Head of caudate nucleus (tissue), 42 donors: ENCODE results near the gene SPOCK3.
A peak's percentile ranks its signal among the peaks of the same experiment; 100 is the strongest.
"Not testable (repeated sequence)": the region's sequence is repeated elsewhere in the genome, so short reads cannot be mapped to it uniquely, and the experiment has no call there.

Source experiments
- DNase-seq, 42 donors: peaks; one replicate each; pipeline versions ENCODE4 v3.0.0 to v3.0.0-alpha.2; 2020 to 2021; ENCODE audit warnings: mixed read lengths in 7 of 42
- intact Hi-C: fragments of 100-400 bp; cut with DNase I; formaldehyde crosslinking; loops from one replicate; pipeline ENCODE4 v1.15.0; 2022

The SPOCK3 gene

GRCh38 chr4:166989886-166990285 lies 244.4 kb downstream of the SPOCK3 start:
- no peak for DNase-seq
- intact Hi-C loops: no loop called here

DNA sequence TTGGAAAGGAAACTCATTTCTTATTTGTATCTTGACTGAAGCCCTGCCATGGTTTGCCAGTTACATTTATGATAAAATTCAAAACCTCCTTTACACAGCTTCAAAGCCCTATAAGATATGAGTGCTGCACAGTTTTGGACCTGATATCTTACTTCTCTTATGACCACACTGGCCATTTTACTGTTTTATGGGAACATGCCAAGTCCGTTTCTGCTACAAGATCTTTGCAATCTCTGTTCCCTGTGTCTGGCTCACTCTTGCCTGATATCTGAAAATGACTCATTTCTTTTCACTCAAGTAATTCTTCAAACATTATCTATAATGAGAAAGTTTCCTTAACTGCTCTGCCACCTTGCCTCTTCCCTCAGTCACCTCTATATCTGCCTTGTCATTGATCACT lies 247.3 kb downstream of the SPOCK3 start:
- DNase-seq: no peak
- intact Hi-C loops: no loop called here

- DNase-seq: no peak
- intact Hi-C loops: no loop called here
Measured at GRCh38 chr4:166981847-166982246, 252.4 kb downstream of the SPOCK3 start.

DNA sequence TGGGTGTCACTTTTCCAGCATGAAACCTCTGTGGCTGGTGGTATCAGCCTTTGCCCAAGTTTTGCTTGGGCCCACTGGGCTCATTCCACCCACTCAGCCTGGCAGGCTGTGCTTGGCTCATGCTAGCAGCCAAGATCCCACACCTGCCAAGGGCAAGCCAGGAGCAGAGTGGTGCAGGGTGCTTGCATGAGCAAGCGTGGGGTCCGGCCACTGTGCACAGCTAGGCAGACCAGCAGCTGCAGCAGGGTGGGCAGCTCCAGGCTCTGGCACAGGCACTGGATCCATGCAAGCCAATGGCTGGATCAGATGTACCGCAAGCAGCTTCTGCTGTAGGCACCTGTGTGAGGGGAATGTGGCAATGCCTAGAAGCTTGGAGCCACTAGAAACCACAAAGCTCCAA lies 253.9 kb downstream of the SPOCK3 start:
- intact Hi-C loops: no loop called here
- DNase-seq: no peak

DNA sequence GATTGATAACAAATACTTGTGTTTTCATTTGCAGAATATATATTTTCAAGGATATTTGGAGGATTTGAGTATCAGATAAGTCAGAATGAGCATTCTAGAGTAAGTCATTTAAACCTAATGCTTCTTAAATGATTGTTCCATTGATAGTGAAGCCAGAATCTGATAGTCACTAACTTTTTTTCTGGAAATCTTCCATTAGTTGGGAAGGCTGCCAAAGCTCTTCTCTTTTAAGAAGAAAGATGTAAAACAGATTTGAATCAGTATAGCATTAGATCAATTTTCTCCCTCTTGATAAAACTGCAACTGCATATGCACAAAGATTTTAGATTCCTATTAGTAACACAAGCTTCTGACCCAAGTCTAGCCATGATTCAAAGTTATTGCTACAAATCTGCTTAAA lies 256.7 kb downstream of the SPOCK3 start:
- intact Hi-C loops: no loop called here
- DNase-seq: no peak

DNA sequence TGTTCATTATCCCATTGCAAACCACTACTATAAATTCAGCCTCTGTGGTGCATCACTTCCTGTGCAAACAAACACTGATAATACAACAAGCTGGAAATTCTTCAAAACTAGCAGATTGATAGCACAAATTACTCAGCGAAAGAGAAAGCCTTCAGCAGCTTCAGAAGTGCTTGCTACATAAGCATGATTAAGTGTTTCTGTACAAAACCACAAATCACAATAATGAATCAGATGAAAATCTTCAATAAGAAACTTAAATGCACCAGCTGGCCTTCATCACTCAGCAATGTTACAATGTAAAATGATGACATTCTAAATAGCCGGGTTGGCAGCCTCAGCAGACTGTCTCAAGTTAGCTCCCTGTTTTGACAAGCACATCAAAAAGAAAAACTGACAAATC lies 262.2 kb downstream of the SPOCK3 start:
- intact Hi-C loops: no loop called here
- DNase-seq: peak in 2 of 42 donors; percentile 6 to 23

DNA sequence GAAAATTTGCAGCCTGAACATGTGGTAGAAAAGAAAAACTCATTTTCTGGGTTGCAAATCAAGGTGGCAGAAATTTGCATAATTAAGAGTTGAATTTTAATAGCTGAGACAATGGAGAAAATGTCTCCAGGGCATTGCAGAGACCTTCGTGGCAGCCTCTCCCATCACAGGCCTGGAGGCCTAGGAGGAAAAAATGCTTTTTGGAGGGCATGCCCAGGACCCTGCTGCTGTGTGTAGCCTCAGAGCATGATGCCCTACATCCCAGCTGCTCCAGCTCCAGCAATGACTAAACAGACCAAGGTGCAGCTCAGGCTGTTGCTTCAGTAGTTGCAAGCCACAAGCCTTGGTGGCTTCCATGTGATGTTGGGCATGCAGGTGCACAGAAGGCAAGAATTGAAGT lies 266.1 kb downstream of the SPOCK3 start:
- DNase-seq, intact Hi-C loops: not testable (repeated sequence)

DNA sequence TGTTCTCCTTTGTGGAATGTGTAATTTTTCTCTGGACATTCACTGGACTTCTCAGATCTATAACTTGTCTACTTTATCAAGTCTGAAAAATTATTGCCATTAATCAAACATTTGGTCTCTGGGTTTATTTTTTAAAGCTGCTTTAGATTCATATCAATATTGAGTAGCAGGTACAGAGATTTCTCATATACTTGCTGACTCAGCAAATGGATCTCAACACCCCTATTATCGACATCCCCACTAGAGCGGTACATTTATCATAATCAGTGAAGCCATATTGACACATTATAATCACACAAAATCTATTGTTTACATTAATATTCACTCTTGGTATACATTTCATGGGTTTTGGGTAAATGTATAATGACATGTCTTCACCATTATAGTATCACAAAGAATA lies 268.7 kb downstream of the SPOCK3 start:
- no peak for DNase-seq

GRCh38 chr4:166957451-166957850 lies 276.8 kb downstream of the SPOCK3 start:
- DNase-seq: no peak
- intact Hi-C loops: no loop called here

More for the DNA sequence above, 268.7 kb downstream of the SPOCK3 start:
- intact Hi-C loops: no loop called here

DNA sequence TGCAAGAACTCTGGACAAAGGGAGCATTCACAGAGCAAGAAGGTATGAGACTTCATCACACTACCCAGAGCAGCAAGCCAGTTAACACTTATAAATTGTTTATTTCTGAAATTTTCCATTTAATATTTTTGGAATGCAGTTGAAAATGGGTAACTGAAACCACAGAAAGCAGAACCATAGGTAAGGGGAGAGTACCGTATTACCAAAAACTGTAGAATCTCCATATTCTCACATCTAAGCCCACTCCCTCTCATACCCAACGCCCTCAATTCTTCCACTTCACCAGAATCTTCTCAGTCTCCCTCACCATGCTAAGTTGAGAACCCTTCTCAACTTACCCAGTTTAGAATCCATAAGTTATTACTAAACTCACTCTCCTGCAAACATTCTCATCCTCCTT lies 277.8 kb downstream of the SPOCK3 start:
- no peak for DNase-seq
- intact Hi-C loops: no loop called here

DNA sequence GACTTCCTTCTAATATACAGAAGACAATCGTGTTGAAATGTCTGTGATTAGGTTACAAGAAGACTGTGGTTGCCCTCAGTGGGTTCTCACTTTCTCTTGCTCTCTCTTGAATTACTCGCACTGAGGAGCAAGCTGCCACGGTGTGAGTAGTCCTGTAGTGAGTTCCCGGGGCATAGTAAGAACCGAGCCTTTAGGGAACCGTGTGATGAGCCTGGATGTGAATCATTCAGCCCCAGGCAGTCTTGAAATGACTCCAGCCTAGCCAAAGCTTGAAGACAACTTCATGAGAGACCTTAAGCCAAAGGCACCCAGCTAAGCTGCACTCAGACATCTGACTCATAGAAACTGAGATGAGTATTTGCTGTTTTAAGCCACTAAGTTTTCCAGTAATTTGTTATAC lies 292.7 kb downstream of the SPOCK3 start:
- no peak for DNase-seq
- intact Hi-C loops: no loop called here

- DNase-seq: no peak
- intact Hi-C loops: no loop called here
Measured at GRCh38 chr4:166930464-166930863, 303.8 kb downstream of the SPOCK3 start.

GRCh38 chr4:166924424-166924823 lies 309.9 kb downstream of the SPOCK3 start:
- DNase-seq: no peak
- intact Hi-C loops: no loop called here

GRCh38 chr4:166913926-166914325 lies 320.4 kb downstream of the SPOCK3 start:
- intact Hi-C loops: no loop called here
- DNase-seq: no peak

GRCh38 chr4:166903408-166903807 lies 330.9 kb downstream of the SPOCK3 start:
- DNase-seq: no peak
- intact Hi-C loops: no loop called here

DNA sequence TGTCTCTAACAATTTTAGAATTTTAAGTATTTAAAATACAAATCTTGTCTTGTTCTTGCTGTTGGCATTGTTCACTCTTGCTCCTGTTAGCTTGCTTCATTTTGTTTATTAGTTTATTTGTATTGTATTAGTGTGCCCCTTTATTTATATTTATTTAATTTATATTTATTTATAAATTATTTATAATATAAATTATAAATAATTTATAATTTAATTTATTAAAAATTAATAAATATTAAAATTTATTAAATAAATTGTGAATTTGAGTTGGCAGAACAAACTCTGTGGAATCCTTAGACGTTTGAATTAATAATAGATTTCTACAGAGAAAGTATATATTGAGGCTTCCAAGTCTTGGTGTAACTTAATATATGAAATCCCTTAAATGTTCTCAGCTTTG lies 331.4 kb downstream of the SPOCK3 start:
- intact Hi-C loops: no loop called here
- no peak for DNase-seq

- intact Hi-C loops: no loop called here
- DNase-seq: no peak
Measured at GRCh38 chr4:166896254-166896653, 338.0 kb downstream of the SPOCK3 start.

DNA sequence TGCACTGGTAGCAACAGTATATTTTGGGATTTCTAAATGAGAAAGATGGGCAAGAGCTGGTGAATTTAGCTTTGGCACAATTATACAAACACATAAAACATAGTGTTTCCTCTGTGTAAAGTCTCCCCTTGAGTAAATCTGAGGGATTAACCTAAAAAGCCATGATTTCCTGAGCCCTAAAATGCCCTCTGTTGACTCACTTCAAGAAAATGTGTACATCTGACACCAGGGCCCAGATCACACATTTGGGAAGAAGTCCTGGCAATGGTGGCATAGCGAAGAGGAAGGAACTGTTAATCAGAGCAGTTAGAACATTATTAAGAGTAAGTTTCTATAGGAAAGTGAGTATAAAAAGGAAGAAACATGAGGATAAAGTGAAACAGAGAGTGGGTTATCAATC lies 338.5 kb downstream of the SPOCK3 start:
- DNase-seq: no peak
- intact Hi-C loops: no loop called here

DNA sequence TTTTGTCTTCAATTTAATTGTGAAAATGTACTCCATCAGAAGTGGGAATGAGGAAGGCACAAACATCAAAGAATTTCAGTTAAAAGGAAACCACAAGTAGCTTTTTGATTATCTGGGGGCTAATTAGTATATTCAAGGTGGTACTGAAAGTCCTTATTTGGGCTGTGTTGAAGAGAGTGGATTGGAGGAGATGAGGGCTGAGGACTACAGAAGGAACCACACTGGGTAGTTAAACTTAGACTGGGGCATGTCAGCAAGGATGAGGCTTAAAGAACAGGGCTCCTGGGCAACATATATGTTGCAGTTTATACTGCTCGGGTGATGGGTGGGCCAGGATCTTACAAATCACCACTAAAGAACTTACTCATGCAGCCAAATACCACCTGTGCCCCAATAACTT lies 346.8 kb downstream of the SPOCK3 start:
- DNase-seq: no peak
- intact Hi-C loops: no loop called here

DNA sequence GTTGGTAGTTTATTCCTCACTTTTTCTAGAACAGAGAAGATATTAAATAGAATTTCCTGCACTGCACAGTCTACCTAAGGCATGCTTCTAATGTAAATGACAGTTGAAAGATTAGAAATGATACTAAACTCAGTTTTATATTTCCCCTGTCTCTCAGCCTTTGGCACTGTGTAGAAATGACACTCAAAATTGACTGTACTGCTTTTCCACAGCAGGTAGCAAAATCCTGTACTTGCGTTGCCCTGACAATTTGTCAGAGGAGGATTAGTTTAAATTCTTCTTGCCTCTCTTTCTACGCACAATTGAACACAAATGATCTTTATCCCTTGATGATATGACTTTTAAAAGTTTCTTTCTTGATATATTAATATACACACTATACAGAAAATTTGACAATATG lies 347.6 kb downstream of the SPOCK3 start:
- intact Hi-C loops: no loop called here
- DNase-seq: peak in 2 of 42 donors; percentile 12 to 19

- intact Hi-C loops: no loop called here
- no peak for DNase-seq
Measured at GRCh38 chr4:166882221-166882620, 352.1 kb downstream of the SPOCK3 start.

DNA sequence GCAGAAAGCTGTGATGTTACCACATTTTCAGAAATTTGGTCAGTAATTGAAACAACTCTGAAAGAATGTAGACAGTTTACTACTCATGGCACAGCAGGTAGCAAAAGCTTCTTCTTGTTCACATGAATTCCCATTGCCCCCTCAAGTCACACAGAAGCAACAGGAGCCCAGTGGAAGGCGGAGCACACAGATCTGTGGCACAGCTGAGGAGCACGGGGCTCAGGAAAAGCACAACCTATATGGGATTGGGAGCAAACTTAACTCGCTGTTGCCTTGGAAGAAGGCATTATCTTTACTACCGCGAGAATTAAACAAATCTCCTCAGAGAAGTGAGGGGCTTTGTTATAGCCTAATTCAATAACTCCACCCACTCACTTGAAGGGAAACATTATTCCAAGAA lies 358.5 kb downstream of the SPOCK3 start:
- no peak for DNase-seq
- intact Hi-C loops: no loop called here
